ENCODE measurements around the gene B3GALT2.

Gene B3GALT2

GRCh38 chr1:193183019-193183627 is 3.3 kb downstream of the B3GALT2 start:
- no peak for DNase-seq (ENCODE audit: low read depth)

DNA sequence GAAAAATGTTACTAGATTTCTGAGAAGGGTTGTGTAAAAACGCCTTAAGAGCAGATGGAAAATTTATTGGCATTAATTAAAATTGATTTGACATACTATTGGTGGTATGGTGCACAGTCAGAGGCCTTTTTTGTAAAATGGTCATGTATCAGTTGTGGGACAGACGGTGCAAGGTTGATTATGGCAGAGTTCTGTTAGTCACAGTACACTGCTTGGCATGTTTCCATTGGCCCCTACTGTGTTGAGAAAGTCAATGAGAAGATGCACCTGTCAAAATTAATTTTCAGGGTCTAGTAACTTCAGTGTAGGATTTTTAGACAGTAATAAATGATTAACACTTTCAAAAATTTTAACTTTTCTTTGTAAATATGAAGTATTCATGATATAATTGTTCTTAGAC is 4.4 kb downstream of the B3GALT2 start:
- no peak for DNase-seq (ENCODE audit: low read depth)

DNA sequence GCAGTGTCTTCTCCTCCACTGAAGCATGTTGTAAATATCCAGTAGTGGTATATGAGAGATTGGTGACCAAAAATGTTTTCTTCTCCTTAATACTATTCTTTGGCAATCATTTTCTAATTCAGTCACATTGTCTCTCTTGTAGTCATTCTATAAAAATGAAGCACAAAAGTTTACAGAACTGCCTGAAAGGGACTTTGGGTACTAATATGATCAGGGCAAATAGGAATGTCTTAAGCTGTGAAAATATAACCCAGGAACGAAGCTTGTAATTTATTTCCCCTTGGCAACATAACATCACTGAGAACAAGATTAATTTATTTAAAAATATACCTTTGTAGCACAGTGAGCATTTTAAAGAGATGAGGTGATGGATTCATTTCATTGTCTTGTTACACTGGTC is 4.9 kb downstream of the B3GALT2 start:
- no peak for DNase-seq (ENCODE audit: low read depth)

DNA sequence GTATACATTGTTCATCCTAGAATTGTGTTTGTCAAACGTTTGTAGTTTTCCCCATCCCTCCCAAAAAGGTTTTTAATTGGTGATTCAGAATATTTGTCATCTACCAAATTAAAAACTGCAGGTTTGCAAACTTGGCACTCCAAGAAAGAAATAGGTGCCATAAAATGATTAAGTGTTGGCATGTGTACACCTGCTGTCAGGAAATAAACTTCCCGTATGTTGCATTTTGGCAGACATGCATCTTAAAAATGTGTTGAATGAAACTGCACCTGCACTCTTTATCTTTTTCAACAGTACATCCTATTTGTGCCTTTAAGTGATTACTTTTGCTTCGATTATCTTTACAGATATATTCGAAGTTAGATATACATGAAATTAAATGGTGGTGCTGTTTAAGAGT is 7.3 kb downstream of the B3GALT2 start:
- no peak for DNase-seq (ENCODE audit: low read depth)

DNA sequence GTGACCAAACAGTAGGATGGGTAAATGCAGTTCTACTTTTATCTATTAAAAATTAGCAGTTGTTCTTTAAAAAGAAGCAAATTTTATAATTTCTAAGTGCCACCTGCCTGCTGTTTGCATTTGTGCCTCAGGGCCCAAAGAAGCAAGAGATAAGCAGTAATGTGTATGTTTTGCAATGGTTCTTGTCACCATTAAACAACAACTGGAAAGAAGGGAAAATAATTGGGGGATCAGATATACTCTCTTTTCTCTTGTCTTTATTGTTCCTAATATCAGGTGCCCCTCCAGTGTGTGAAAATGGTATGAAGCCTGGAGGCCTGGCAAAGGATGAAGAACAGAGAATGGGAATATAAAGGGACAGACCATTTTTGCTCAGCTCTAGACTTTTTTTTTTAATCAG is 9.6 kb downstream of the B3GALT2 start:
- no peak for DNase-seq (ENCODE audit: low read depth)

- DNase-seq (ENCODE audit: low read depth) = no peak
Measured at GRCh38 chr1:193176113-193176512, 10.3 kb downstream of the B3GALT2 start.

GRCh38 chr1:193157360-193157759 is 29.1 kb downstream of the B3GALT2 start:
- no peak for DNase-seq (ENCODE audit: low read depth)

DNA sequence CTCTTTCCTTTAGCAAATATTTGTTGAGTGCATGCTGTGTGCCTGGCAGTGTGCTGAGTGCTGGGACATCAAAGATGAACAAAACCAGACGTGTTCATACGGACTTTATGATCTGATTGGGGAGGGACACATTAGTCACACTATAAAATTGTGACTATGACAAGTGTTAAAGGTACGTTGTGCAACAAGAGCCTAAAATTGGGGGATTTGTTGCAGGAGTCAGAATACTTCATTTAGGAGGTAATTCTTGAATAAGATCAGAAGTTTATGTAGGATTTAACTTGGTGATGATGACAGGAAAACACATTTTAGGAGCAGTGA is 29.6 kb downstream of the B3GALT2 start:
- DNase-seq (ENCODE audit: low read depth) = no peak

- DNase-seq (ENCODE audit: low read depth) = no peak
Measured at GRCh38 chr1:193156117-193156821, 30.1 kb downstream of the B3GALT2 start.

- DNase-seq (ENCODE audit: low read depth) = no peak
Measured at GRCh38 chr1:193144999-193145398, 41.4 kb downstream of the B3GALT2 start.

DNA sequence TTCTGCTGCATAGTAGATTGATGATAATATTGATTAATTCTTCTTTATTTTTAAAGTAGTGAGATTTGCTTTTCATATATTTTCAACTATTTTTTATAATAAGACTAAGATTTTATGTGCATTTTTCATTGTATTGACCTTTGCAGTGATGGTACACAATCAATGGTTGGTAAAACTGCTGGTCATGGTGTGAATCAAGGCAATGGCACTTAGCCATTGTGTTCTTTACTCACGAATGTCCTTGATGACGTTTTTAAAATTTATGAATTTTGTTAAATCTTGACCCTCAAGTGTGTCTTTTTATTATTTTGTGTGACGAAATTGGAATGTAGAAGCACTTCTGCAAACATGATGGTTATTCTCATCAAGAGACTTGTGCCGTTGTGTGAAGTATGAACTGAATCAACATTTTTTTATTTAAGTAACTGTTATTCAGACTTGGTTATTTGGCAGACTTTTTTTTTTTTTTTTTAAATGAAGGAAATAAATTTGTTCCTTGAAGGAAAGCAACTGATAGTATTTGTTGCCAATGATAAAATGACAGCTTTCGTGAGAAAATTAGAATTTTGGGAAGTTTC is 42.0 kb downstream of the B3GALT2 start:
- DNase-seq (ENCODE audit: low read depth) = no peak

DNA sequence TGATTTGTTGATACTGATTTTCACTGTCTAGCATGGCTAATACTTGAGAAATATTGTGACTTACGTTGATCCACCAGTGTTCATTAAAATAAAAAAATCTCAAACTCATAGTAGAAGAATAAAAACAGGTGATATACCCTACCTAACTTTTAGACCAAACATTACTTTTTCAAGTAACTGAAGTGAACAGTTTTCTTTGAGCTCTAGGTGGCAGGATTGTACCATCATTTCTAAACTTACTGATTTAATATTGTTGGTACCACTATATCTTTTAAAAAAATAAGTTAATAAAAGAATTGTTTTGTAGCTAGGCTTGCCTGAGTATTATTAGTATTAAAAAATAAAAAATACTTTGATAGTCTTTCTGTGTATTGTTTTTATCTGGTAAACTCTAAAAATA is 43.1 kb downstream of the B3GALT2 start:
- no peak for DNase-seq (ENCODE audit: low read depth)

DNA sequence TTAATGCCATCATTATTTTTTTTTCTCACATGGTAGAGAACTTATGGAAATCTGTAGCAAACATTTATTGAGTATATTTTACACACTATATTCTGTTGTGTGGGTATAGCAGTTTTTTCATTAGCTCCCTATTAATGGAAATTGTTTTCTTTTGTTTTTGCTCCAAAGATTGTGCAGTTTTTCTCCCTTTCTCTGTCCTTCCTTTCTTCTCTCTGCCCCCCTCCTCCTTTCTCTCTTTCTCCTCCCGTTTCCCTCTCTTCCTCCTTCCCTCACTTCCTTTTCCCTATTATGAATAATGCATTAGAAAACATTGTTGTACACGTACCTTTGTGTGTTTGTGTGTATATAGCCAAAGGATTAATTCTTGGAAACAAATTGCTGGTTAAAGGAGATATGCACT is 44.0 kb downstream of the B3GALT2 start:
- no peak for DNase-seq (ENCODE audit: low read depth)

DNA sequence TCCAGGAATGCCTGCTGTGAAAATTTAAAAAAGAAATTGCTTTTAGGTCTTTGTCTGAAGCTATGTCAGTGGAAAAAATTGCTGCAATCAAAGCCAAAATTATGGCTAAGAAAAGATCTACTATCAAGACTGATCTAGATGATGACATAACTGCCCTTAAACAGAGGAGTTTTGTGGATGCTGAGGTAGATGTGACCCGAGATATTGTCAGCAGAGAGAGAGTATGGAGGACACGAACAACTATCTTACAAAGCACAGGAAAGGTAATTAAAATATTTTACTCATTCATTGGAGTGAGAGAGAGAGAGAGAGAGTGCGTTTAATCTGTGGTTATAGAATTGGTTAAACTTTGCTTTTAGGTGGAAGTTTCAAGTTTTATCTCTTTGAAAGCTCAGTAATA is 44.6 kb downstream of the B3GALT2 start:
- no peak for DNase-seq (ENCODE audit: low read depth)

DNA sequence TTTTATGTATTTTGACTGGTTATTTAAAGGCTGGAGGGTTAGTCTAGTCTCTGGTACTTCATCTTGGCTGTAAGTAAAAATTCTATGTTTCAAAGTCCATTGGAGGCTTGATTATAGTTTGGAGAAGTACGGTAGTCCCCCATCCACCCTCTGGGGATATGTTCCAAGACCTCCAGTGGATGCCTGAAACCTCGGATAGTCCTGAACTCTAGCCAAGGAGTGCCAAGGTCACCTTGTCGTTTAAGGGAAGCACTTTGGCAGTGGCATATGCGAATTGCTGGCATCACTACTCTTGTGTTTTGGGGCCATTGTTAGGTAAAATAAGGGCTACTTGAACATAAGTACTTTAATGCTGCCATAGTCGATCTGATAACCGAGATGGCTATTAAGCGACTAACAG is 46.2 kb downstream of the B3GALT2 start:
- no peak for DNase-seq (ENCODE audit: low read depth)

- no peak for DNase-seq (ENCODE audit: low read depth)
Measured at GRCh38 chr1:193131266-193131860, 55.0 kb downstream of the B3GALT2 start.
